Measurements from ENCODE around the gene SLC38A11. TPM values are rescaled to one million over a fixed set of nuclear protein-coding genes. Genes with fewer than 3 reads are reported as not detected.

The SLC38A11 gene
- total and polyA plus RNA-seq, 2 of the 13 experiments (the other 11 are each of a cell fraction or from before 2014, with no cell fraction given): 14.0 to 14.3 TPM

DNA sequence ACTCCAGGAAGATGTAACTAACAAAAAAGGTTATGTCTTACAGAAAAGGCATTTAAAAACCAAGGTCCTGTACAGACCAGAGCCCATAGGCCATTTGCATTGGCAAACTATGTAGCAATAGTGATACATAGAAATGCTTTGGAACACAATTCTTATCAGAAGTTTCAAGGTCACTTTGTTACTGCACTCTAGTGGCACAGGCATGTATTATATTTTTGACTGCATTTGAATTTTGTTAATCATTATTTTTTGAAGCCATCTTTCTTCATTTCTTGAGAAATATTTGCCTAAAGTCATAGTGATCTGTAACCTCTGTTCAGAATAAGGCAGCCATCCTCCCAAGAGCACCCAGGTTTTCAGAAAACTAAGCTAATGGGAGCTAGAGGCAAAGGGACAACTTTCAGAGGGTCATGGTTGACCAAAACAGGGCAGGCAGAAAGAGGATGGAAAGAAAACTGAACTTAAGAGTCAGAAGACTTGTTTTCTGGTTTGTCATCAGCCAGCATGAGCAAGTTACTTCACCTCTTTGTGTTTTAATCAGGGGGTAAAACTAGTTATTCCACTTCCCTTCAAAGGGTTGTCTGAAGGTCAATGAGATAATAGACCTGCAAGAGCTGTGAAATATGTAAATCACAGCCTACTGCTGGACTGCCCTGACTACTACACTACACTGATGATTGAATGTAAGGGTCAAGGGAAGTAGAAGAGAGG lies 41.5 kb downstream of the SLC38A11 start (continued):
- TF ChIP-seq, protein P1, sequence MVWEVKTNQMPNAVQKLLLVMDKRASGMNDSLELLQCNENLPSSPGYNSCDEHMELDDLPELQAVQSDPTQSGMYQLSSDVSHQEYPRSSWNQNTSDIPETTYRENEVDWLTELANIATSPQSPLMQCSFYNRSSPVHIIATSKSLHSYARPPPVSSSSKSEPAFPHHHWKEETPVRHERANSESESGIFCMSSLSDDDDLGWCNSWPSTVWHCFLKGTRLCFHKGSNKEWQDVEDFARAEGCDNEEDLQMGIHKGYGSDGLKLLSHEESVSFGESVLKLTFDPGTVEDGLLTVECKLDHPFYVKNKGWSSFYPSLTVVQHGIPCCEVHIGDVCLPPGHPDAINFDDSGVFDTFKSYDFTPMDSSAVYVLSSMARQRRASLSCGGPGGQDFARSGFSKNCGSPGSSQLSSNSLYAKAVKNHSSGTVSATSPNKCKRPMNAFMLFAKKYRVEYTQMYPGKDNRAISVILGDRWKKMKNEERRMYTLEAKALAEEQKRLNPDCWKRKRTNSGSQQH (CRISPR knock-in tag; IDR thresholded peaks at IDR 0.05; ENCODE audit: low read depth): 0 out of 2 replicates have a peak, but pooled peaks have one; percentile 10
- TF ChIP-seq ZNF720 (CRISPR knock-in tag; IDR thresholded peaks at IDR 0.05): no peak
- no peak; the same call in 1 of the 2 replicates for TF ChIP-seq ZNF224 (CRISPR knock-in tag; IDR thresholded peaks at IDR 0.05)
- TF ChIP-seq, protein P2, sequence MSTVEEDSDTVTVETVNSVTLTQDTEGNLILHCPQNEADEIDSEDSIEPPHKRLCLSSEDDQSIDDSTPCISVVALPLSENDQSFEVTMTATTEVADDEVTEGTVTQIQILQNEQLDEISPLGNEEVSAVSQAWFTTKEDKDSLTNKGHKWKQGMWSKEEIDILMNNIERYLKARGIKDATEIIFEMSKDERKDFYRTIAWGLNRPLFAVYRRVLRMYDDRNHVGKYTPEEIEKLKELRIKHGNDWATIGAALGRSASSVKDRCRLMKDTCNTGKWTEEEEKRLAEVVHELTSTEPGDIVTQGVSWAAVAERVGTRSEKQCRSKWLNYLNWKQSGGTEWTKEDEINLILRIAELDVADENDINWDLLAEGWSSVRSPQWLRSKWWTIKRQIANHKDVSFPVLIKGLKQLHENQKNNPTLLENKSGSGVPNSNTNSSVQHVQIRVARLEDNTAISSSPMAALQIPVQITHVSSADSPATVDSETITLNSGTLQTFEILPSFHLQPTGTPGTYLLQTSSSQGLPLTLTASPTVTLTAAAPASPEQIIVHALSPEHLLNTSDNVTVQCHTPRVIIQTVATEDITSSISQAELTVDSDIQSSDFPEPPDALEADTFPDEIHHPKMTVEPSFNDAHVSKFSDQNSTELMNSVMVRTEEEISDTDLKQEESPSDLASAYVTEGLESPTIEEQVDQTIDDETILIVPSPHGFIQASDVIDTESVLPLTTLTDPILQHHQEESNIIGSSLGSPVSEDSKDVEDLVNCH (CRISPR knock-in tag; IDR thresholded peaks at IDR 0.05): no peak
- TF ChIP-seq ZNF337 (CRISPR knock-in tag; IDR thresholded peaks at IDR 0.05; ENCODE audit: borderline replicate concordance, low read depth): no peak
- no peak for TF ChIP-seq CHD2 (IDR thresholded peaks at IDR 0.05; ENCODE audit: low read depth, low read length)
- no peak for TF ChIP-seq ZSCAN21 (CRISPR knock-in tag; IDR thresholded peaks at IDR 0.05; ENCODE audit: borderline replicate concordance)
- no peak; the same call in 1 of the 2 replicates for TF ChIP-seq PHF21A (CRISPR knock-in tag; IDR thresholded peaks at IDR 0.05)
- TF ChIP-seq, protein P3, sequence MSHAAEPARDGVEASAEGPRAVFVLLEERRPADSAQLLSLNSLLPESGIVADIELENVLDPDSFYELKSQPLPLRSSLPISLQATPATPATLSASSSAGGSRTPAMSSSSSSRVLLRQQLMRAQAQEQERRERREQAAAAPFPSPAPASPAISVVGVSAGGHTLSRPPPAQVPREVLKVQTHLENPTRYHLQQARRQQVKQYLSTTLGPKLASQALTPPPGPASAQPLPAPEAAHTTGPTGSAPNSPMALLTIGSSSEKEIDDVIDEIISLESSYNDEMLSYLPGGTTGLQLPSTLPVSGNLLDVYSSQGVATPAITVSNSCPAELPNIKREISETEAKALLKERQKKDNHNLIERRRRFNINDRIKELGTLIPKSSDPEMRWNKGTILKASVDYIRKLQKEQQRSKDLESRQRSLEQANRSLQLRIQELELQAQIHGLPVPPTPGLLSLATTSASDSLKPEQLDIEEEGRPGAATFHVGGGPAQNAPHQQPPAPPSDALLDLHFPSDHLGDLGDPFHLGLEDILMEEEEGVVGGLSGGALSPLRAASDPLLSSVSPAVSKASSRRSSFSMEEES (CRISPR knock-in tag; IDR thresholded peaks at IDR 0.05): no peak
- no peak for TF ChIP-seq ZNF383 (CRISPR knock-in tag; IDR thresholded peaks at IDR 0.05; ENCODE audit: borderline replicate concordance)
- peak; percentile 96; the same call in 1 of the 2 replicates for TF ChIP-seq EHMT2 (IDR thresholded peaks at IDR 0.05; ENCODE audit: borderline replicate concordance, low read depth, low read length)
- TF ChIP-seq RFXAP (CRISPR knock-in tag; IDR thresholded peaks at IDR 0.05; ENCODE audit: borderline replicate concordance): no peak

All from HepG2 (cell line).